Cardiac muscle cell (in vitro differentiated cells and primary cell): ENCODE data around the gene RHBDL3. TPM values are rescaled to one million over a fixed set of nuclear protein-coding genes. Genes with fewer than 3 reads are reported as not detected.

ENCODE experiments used
- DNase-seq, 2 donors: peaks; one replicate each; pipeline versions ENCODE4 v3.0.0 to v3.0.0-alpha.2; 2010 to 2017; ENCODE audit warnings: low read depth in 1 of 2, low spot score in 1 of 2
- H3K27ac ChIP-seq: fragments of 200-600 bp; sonication (generic); 2 replicates; pipeline ENCODE4 v1.5.1; 2016
- H3K27me3 ChIP-seq: fragments of 200-600 bp; sonication (generic); 2 replicates; pipeline ENCODE4 v1.6.0; 2016; ENCODE audit warnings: control low read depth
- H3K36me3 ChIP-seq: fragments of 200-600 bp; sonication (generic); 2 replicates; pipeline ENCODE4 v1.5.1; 2016; ENCODE audit warnings: control low read depth
- H3K4me1 ChIP-seq: fragments of 200-600 bp; sonication (generic); 2 replicates; pipeline ENCODE4 v1.8.1; 2017; ENCODE audit warnings: low read depth, mild to moderate bottlenecking, mixed run types
- H3K4me3 ChIP-seq: fragments of 200-600 bp; sonication (generic); 2 replicates; pipeline ENCODE4 v1.5.1; 2016; ENCODE audit warnings: mild to moderate bottlenecking
- H3K9me3 ChIP-seq: fragments of 200-600 bp; sonication (generic); 2 replicates; pipeline ENCODE4 v1.5.1; 2017; ENCODE audit warnings: low read depth, mild to moderate bottlenecking, control low read depth
- CTCF ChIP-seq: IDR thresholded peaks from 2 replicates; pipeline ENCODE4 v1.5.1; 2012; ENCODE audit warnings: low read depth, mild to moderate bottlenecking, low read length
- polyA plus RNA-seq: library from polyadenylated mRNA; unstranded; fragments of >200 nt; fragmentation: Nextera tagmentation; extraction: Ambion mirVana; gene quantifications from 2 replicates; pipeline ENCODE4 v1.2.1, GENCODE V29; 2016
- total RNA-seq: library from RNA; depleted of rRNA; stranded (reverse); fragments of >200 nt; gene quantifications from 2 replicates; pipeline ENCODE4 v1.2.3, GENCODE V29; 2016

RHBDL3 gene
- total and polyA plus RNA-seq, 2 experiments from 2014 or later: 0.09 TPM; not detected in 1

GRCh38 chr17:32299580-32300164 lies 34.0 kb downstream of the RHBDL3 start:
- Histone ChIP-seq H3K4me1 (peaks cover 6% of the 10 kb centered on the region), H3K9me3 (no peaks in the 10 kb centered on the region), H3K4me3 (no peak overlapping the region), H3K36me3 (no peaks in the 10 kb centered on the region), H3K27me3 (no peaks in the 10 kb centered on the region), H3K27ac (no peak overlapping the region)
- TF ChIP-seq CTCF: no peak
- DNase-seq: no peak

- no peaks in the 10 kb centered on the region for H3K36me3 ChIP-seq
These were observed 36.4 kb downstream of the RHBDL3 start for GRCh38 chr17:32302037-32302436.

GRCh38 chr17:32302860-32303649 lies 37.4 kb downstream of the RHBDL3 start:
- H3K4me3 ChIP-seq: no peak overlapping the region
- no peaks in the 10 kb centered on the region for H3K9me3 ChIP-seq
- no peaks in the 10 kb centered on the region for H3K27me3 ChIP-seq
- DNase-seq: peak in 1 of 2 donors; percentile 10
- H3K4me1 ChIP-seq: peaks cover 6% of the 10 kb centered on the region
- H3K27ac ChIP-seq: no peak overlapping the region
- H3K36me3 ChIP-seq: no peaks in the 10 kb centered on the region
- no peak for TF ChIP-seq CTCF

More at GRCh38 chr17:32302037-32302436, 36.4 kb downstream of the RHBDL3 start:
- Histone ChIP-seq H3K9me3 (no peaks in the 10 kb centered on the region), H3K4me1 (peaks cover 6% of the 10 kb centered on the region), H3K4me3 (no peak overlapping the region), H3K27me3 (no peaks in the 10 kb centered on the region), H3K27ac (no peak overlapping the region)
- TF ChIP-seq CTCF: no peak
- peak in 1 of 2 donors; percentile 11 for DNase-seq

- Histone ChIP-seq H3K4me1 (peaks cover 6% of the 10 kb centered on the region), H3K27me3 (no peaks in the 10 kb centered on the region), H3K9me3 (no peaks in the 10 kb centered on the region), H3K27ac (no peak overlapping the region), H3K4me3 (no peak overlapping the region), H3K36me3 (no peaks in the 10 kb centered on the region)
- TF ChIP-seq CTCF: no peak
- DNase-seq: peak in 1 of 2 donors; percentile 31
These were observed 38.2 kb downstream of the RHBDL3 start for GRCh38 chr17:32303781-32304288.

GRCh38 chr17:32305049-32305448 lies 39.4 kb downstream of the RHBDL3 start:
- no peak for DNase-seq
- no peaks in the 10 kb centered on the region for H3K36me3 ChIP-seq
- H3K4me3 ChIP-seq: no peak overlapping the region
- H3K27me3 ChIP-seq: no peaks in the 10 kb centered on the region
- no peak overlapping the region for H3K27ac ChIP-seq
- peaks cover 6% of the 10 kb centered on the region for H3K4me1 ChIP-seq
- H3K9me3 ChIP-seq: no peaks in the 10 kb centered on the region
- no peak for TF ChIP-seq CTCF
